ENCODE measurements around the gene PRRC2A.
A peak's percentile ranks its signal among the peaks of the same experiment; 100 is the strongest.

PRRC2A gene

GRCh38 chr6:31681135-31681671 lies 60.7 kb downstream of the PRRC2A start:
- H3K4me3 ChIP-seq (ENCODE audit: low read depth in 1 of 2, low read length in 2 of 2), result peak overlapping the region; percentile 66 to 76
- no peaks in the 10 kb centered on the region for H3K27me3 ChIP-seq (ENCODE audit: low read depth, low read length)
- peak overlapping the region; percentile 31 for H3K27ac ChIP-seq (ENCODE audit: low read length)
- H3K9me3 ChIP-seq (ENCODE audit: control insufficient read depth in 1 of 2, low read length in 2 of 2), result no peaks in the 10 kb centered on the region
- peaks cover 6 to 19% of the 10 kb centered on the region in 2 donors for H3K36me3 ChIP-seq (ENCODE audit: control insufficient read depth in 1 of 2, insufficient read depth in 2 of 2, low read length in 2 of 2)
- H3K4me1 ChIP-seq (ENCODE audit: control insufficient read depth in 1 of 2, insufficient read depth in 2 of 2, low read length in 2 of 2), result peaks cover 0 to 11% of the 10 kb centered on the region in 2 donors

- peaks cover 27 to 43% of the 10 kb centered on the region in 2 donors for H3K36me3 ChIP-seq (ENCODE audit: control insufficient read depth in 1 of 2, insufficient read depth in 2 of 2, low read length in 2 of 2)
- H3K27ac ChIP-seq (ENCODE audit: low read length), result no peak overlapping the region
- H3K4me3 ChIP-seq (ENCODE audit: low read depth in 1 of 2, low read length in 2 of 2), result peak overlapping the region; percentile 44 to 45
- H3K4me1 ChIP-seq (ENCODE audit: control insufficient read depth in 1 of 2, insufficient read depth in 2 of 2, low read length in 2 of 2), result peaks cover 0 to 11% of the 10 kb centered on the region in 2 donors
- H3K27me3 ChIP-seq (ENCODE audit: low read depth, low read length), result no peaks in the 10 kb centered on the region
- no peaks in the 10 kb centered on the region for H3K9me3 ChIP-seq (ENCODE audit: control insufficient read depth in 1 of 2, low read length in 2 of 2)
Observed at GRCh38 chr6:31683591-31683990, 63.1 kb downstream of the PRRC2A start.

DNA sequence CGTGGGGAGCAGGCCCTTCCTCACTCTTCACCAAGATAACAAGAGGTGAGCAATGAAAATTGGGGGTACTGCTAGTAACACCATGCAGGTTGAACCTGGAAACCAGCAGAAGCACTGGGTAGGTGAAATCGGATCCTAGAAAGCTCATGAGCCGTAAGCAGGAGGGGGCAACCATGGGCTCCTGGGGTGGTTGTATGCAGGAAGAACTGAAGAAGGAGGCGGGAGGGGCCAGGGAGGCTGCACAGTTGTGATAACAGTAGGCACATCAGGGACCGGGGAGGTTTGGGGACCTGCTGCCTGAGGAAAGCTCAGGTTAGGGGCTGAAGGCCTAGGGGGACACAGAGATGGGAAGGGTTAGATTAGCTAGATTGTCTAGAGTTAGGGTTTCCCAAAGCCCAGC lies 66.0 kb downstream of the PRRC2A start:
- H3K36me3 ChIP-seq (ENCODE audit: control insufficient read depth in 1 of 2, insufficient read depth in 2 of 2, low read length in 2 of 2), result peaks cover 50 to 70% of the 10 kb centered on the region in 2 donors

GRCh38 chr6:31687321-31687720 lies 66.8 kb downstream of the PRRC2A start:
- Histone ChIP-seq H3K27me3 (ENCODE audit: low read depth, low read length) (no peaks in the 10 kb centered on the region), H3K36me3 (ENCODE audit: control insufficient read depth in 1 of 2, insufficient read depth in 2 of 2, low read length in 2 of 2) (peaks cover 55 to 77% of the 10 kb centered on the region in 2 donors), H3K9me3 (ENCODE audit: control insufficient read depth in 1 of 2, low read length in 2 of 2) (no peaks in the 10 kb centered on the region), H3K27ac (ENCODE audit: low read length) (no peak overlapping the region), H3K4me3 (ENCODE audit: low read depth in 1 of 2, low read length in 2 of 2) (no peak overlapping the region), H3K4me1 (ENCODE audit: control insufficient read depth in 1 of 2, insufficient read depth in 2 of 2, low read length in 2 of 2) (peaks cover 0 to 4% of the 10 kb centered on the region in 2 donors)

More for the DNA sequence above, 66.0 kb downstream of the PRRC2A start:
- Histone ChIP-seq H3K4me3 (ENCODE audit: low read depth in 1 of 2, low read length in 2 of 2) (no peak overlapping the region), H3K9me3 (ENCODE audit: control insufficient read depth in 1 of 2, low read length in 2 of 2) (no peaks in the 10 kb centered on the region), H3K4me1 (ENCODE audit: control insufficient read depth in 1 of 2, insufficient read depth in 2 of 2, low read length in 2 of 2) (peaks cover 4% of the 10 kb centered on the region in 2 donors), H3K27ac (ENCODE audit: low read length) (no peak overlapping the region), H3K27me3 (ENCODE audit: low read depth, low read length) (no peaks in the 10 kb centered on the region)
